ENCODE data around the gene S100A1.

DNA sequence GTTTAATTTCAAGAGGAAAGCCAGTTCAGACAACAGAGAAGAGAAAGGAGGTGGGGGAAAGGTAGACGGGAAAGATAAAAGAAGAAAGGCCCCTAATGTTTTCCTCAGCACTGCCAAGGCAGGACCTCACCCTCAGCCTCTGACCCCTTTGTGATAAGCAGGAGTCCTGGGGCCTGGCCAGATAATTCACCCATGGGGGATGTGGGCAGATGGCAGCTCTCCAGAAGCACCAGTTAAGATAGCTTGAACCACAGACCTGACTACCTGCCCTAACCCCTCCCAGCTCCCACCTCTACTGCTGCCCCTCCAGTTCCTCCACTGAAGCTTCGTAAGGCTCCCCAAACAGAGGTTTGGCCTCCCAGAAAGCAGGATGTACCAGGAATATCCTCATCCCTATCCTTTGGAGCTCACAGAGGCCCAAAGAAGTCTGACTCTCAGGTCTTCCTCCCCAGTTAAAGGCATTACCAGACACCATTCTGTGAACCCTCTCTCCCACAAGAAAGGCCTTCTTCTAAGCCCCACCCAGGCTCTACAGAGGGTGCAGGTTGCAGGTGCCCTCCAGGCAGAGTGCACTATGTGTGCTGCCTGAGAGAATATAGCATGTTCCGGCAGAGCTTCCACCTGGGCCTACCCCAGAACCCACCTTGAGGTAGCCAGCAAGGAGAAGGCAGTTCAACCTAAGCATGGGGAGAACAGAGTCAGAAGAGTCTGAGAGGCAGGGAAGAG, 21.1 kb downstream of the S100A1 start:
- TF ChIP-seq, protein P1, sequence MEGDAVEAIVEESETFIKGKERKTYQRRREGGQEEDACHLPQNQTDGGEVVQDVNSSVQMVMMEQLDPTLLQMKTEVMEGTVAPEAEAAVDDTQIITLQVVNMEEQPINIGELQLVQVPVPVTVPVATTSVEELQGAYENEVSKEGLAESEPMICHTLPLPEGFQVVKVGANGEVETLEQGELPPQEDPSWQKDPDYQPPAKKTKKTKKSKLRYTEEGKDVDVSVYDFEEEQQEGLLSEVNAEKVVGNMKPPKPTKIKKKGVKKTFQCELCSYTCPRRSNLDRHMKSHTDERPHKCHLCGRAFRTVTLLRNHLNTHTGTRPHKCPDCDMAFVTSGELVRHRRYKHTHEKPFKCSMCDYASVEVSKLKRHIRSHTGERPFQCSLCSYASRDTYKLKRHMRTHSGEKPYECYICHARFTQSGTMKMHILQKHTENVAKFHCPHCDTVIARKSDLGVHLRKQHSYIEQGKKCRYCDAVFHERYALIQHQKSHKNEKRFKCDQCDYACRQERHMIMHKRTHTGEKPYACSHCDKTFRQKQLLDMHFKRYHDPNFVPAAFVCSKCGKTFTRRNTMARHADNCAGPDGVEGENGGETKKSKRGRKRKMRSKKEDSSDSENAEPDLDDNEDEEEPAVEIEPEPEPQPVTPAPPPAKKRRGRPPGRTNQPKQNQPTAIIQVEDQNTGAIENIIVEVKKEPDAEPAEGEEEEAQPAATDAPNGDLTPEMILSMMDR (IDR thresholded peaks at IDR 0.05) = no peak
- TF ChIP-seq POLR2AphosphoS5 (IDR thresholded peaks at IDR 0.05) (peak in 1 of 3 donors; percentile 7), POLR2A (IDR thresholded peaks at IDR 0.05) (no peak), EP300 (IDR thresholded peaks at IDR 0.05) (no peak)
